ENCODE results near the gene DHRS7C. TPM values are rescaled to one million over a fixed set of nuclear protein-coding genes. Genes with fewer than 3 reads are reported as not detected.

The DHRS7C gene
- total RNA-seq, 6 experiments from 2014 or later = not detected

DNA sequence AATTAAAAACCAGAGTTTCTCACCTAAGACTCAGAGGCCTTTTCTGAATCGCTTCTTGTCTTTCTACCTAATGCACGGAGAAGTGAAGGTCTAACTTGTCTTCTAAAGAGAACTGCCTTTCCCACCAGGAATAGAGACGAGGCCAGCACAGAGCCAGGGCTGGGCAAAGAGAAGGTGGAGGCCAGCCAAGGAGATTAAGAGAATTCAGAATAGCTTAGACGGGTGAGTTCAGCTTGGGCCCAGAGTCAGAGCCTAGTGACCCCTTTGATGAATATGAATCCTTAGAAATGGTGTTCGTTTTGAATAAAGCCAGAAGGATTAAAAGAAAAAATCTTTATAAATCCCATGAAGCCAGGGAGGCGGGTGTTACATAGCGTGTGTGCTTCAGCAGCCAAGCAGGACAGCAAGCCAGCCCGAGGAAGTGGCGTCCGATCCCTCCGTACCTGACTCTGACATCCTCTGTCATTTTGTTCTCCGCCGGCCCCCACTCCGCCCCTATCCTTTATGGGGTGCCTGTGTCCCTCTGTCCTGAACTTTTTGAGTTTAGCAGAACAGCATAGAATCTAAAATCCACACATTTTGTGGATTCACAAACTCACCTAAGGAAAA is 23.0 kb upstream of the DHRS7C start:
- no peak overlapping the region for H3K27ac Mint-ChIP-seq
- peaks cover 6% of the 10 kb centered on the region; the same call in 1 of the 2 replicates for H3K27me3 Mint-ChIP-seq (ENCODE audit: insufficient read depth)
- H3K9me3 Mint-ChIP-seq = peaks cover 17% of the 10 kb centered on the region; the same call in 1 of the 2 replicates
- H3K4me1 Mint-ChIP-seq (ENCODE audit: low read depth) = no peaks in the 10 kb centered on the region
- no peak overlapping the region for H3K4me3 Mint-ChIP-seq
- DNase-seq = no peak
- peaks cover 6% of the 10 kb centered on the region; the same call in 1 of the 2 replicates for H3K36me3 Mint-ChIP-seq (ENCODE audit: low read depth)
- no peak for TF ChIP-seq CTCF (IDR thresholded peaks at IDR 0.05)

DNA sequence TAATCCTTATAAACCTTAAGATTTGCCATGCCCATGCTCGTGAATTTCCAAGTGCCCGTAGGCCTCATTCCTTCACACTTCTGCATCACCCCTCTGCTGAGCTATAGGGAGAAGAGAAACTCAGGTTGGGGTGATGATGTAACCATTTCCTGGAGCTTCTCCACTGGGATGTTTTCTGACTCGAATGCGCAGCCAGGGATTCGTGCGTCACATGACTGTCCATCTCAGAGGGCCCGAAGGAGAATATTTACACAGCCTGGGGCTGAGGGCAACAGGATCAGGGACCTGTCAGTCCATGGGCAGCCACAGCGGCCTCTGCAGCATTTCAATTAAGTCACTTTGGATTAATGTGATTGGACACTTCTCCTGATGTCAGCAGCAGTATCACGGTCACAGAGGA is 21.8 kb upstream of the DHRS7C start:
- no peaks in the 10 kb centered on the region for H3K4me1 Mint-ChIP-seq (ENCODE audit: low read depth)
- no peak for TF ChIP-seq CTCF (IDR thresholded peaks at IDR 0.05)
- H3K27ac Mint-ChIP-seq = no peak overlapping the region

DNA sequence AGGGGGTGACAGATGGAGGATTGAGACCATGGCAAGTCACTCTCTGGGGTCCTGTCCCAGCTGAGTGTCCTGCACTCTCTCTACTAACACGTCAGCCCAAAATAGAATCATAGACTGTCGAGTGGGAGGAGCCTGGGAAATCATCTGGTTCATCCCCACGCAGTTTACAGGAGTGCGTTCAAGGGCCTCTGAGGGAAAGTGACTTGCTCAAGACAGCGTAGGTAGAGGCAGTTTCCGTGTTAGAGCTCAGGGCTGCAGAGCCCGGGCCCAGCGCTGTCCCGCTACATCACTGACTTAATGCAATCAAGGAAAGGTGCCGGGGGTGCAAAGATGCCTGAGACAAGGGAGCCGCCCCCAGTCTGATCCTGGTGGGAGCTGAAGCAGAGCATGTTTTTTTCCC is 20.1 kb upstream of the DHRS7C start:
- DNase-seq = no peak
- peaks cover 7% of the 10 kb centered on the region; the same call in 1 of the 2 replicates for H3K27me3 Mint-ChIP-seq (ENCODE audit: insufficient read depth)
- H3K4me3 Mint-ChIP-seq = no peak overlapping the region
- no peaks in the 10 kb centered on the region for H3K4me1 Mint-ChIP-seq (ENCODE audit: low read depth)
- H3K36me3 Mint-ChIP-seq (ENCODE audit: low read depth) = peaks cover 5% of the 10 kb centered on the region; the same call in 1 of the 2 replicates
- TF ChIP-seq CTCF (IDR thresholded peaks at IDR 0.05) = no peak
- H3K27ac Mint-ChIP-seq = no peak overlapping the region
- peaks cover 9% of the 10 kb centered on the region; the same call in 1 of the 2 replicates for H3K9me3 Mint-ChIP-seq

More for the DNA sequence above, 21.8 kb upstream of the DHRS7C start:
- Mint-ChIP-seq H3K27me3 (ENCODE audit: insufficient read depth) (peaks cover 7% of the 10 kb centered on the region; the same call in 1 of the 2 replicates), H3K9me3 (peaks cover 10% of the 10 kb centered on the region; the same call in 1 of the 2 replicates), H3K36me3 (ENCODE audit: low read depth) (peaks cover 6% of the 10 kb centered on the region; the same call in 1 of the 2 replicates), H3K4me3 (no peak overlapping the region)
- DNase-seq = no peak

DNA sequence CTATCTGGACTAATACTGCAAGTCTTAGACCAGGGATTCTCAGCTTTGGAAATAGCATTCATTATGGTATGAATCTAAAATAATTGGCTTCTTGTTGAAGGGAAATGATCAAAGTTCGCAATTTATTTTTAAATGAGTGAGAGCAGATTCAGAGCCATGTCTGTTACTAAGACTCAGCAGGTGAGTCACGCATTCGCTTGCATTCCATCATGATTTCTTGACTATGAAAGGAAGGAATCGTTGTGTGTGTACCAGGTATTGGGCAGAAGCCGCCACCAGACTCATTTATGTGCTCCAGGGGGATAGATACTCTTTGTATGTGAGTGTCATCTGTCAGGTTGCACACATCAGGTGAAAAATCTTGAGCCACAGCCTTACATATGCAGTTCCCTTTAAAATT is 19.7 kb upstream of the DHRS7C start:
- H3K36me3 Mint-ChIP-seq (ENCODE audit: low read depth) = peaks cover under 1% of the 10 kb centered on the region; the same call in 1 of the 2 replicates
- H3K27me3 Mint-ChIP-seq (ENCODE audit: insufficient read depth) = peaks cover 9% of the 10 kb centered on the region; the same call in 1 of the 2 replicates
- no peak overlapping the region for H3K4me3 Mint-ChIP-seq
- no peak for DNase-seq
- TF ChIP-seq CTCF (IDR thresholded peaks at IDR 0.05) = no peak
- no peak overlapping the region for H3K27ac Mint-ChIP-seq
- H3K9me3 Mint-ChIP-seq = peaks cover 5% of the 10 kb centered on the region; the same call in 1 of the 2 replicates
- no peaks in the 10 kb centered on the region for H3K4me1 Mint-ChIP-seq (ENCODE audit: low read depth)

DNA sequence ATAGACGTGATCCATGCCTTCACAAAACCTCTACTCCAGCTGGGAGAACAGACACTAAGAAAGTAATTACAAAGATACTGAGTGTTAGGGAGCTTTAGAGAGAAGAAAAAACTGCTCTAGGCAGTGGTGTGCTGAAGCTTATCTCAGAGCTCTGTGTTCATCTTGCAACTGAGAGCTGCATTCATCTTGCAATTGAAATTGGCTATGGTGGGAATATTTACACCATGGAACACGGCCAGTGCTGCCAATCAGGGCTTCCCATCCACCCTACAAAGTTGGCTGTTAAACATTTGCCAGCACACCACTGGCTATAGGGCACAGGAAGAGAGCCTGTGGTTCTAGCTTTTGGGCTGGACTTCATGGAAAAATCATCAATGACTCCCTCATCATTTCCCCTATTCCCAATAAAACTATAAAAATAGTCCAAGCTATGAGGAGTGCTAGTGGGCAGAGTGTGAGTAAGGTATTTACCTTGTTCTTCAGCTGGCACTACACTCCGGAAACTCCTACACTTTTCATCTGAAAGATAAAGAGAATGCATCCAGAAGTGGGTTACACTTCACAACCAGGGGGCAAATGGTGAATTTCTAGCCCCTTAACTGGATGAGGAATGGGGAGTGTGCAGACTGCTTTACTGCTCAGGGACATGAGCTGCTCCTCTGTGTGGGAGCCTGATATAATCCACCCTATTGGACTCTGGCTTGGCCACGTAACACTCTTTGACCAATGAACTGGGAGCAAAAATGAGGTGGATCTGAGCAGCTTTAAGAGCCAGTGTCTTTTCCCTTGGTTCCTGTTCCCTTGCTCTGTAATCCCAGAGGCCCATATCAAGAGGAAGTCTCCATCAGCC is 18.9 kb upstream of the DHRS7C start:
- Mint-ChIP-seq H3K36me3 (ENCODE audit: low read depth) (no peaks in the 10 kb centered on the region), H3K9me3 (peaks cover 5% of the 10 kb centered on the region), H3K27me3 (ENCODE audit: insufficient read depth) (peaks cover 13% of the 10 kb centered on the region; the same call in 1 of the 2 replicates), H3K4me1 (ENCODE audit: low read depth) (no peaks in the 10 kb centered on the region), H3K4me3 (no peak overlapping the region), H3K27ac (no peak overlapping the region)
- no peak for TF ChIP-seq CTCF (IDR thresholded peaks at IDR 0.05)
- DNase-seq = no peak
